ENCODE data around the gene COTL1. TPM values are rescaled to one million over a fixed set of nuclear protein-coding genes. Genes with fewer than 3 reads are reported as not detected.
"Not testable (repeated sequence)": the region's sequence is repeated elsewhere in the genome, so short reads cannot be mapped to it uniquely, and the experiment has no call there.

Gene COTL1
- total RNA-seq, 1 donor from 2014 or later = 87.2 TPM

- FAIRE-seq (no peak), DNase-seq (ENCODE audit: low spot score in 2 of 2) (no peak)
These were observed 80.3 kb downstream of the COTL1 start for GRCh38 chr16:84537491-84538151.

GRCh38 chr16:84535851-84536250, 82.0 kb downstream of the COTL1 start:
- FAIRE-seq (no peak), DNase-seq (ENCODE audit: low spot score in 2 of 2) (no peak)

- DNase-seq (ENCODE audit: low spot score in 2 of 2) (no peak), FAIRE-seq (no peak)
These were observed 82.5 kb downstream of the COTL1 start for GRCh38 chr16:84535408-84535807.

GRCh38 chr16:84534815-84535214, 83.1 kb downstream of the COTL1 start:
- FAIRE-seq = no peak

GRCh38 chr16:84532855-84533486, 84.9 kb downstream of the COTL1 start:
- FAIRE-seq (no peak), DNase-seq (ENCODE audit: low spot score in 2 of 2) (no peak)

More at GRCh38 chr16:84534815-84535214, 83.1 kb downstream of the COTL1 start:
- DNase-seq (ENCODE audit: low spot score in 2 of 2) = no peak

GRCh38 chr16:84532291-84532724, 85.6 kb downstream of the COTL1 start:
- FAIRE-seq = no peak
- DNase-seq (ENCODE audit: low spot score in 2 of 2) = peak in 1 of 2 donors; percentile 55

- FAIRE-seq (no peak), DNase-seq (ENCODE audit: low spot score in 2 of 2) (no peak)
These were observed 86.2 kb downstream of the COTL1 start for GRCh38 chr16:84531671-84532111.

- FAIRE-seq (no peak), DNase-seq (ENCODE audit: low spot score in 2 of 2) (no peak)
These were observed 87.3 kb downstream of the COTL1 start for GRCh38 chr16:84530590-84530989.

- DNase-seq (ENCODE audit: low spot score in 2 of 2) (no peak), FAIRE-seq (no peak)
These were observed 88.3 kb downstream of the COTL1 start for GRCh38 chr16:84529607-84530006.

- no peak for DNase-seq (ENCODE audit: low spot score in 2 of 2)
- FAIRE-seq = no peak
These were observed 89.6 kb downstream of the COTL1 start for GRCh38 chr16:84528322-84528721.

- DNase-seq (ENCODE audit: low spot score in 2 of 2) = no peak
- no peak for FAIRE-seq
These were observed 90.2 kb downstream of the COTL1 start for GRCh38 chr16:84527532-84528269.

- peak in 1 of 2 donors; percentile 57 for DNase-seq (ENCODE audit: low spot score in 2 of 2)
- no peak for FAIRE-seq
These were observed 90.9 kb downstream of the COTL1 start for GRCh38 chr16:84526794-84527531.

GRCh38 chr16:84524941-84525581, 92.8 kb downstream of the COTL1 start:
- DNase-seq (ENCODE audit: low spot score in 2 of 2); FAIRE-seq: not testable (repeated sequence)

- FAIRE-seq (no peak), DNase-seq (ENCODE audit: low spot score in 2 of 2) (no peak)
These were observed 93.4 kb downstream of the COTL1 start for GRCh38 chr16:84524346-84524920.

- no peak for FAIRE-seq
- DNase-seq (ENCODE audit: low spot score in 2 of 2) = no peak
These were observed 96.4 kb downstream of the COTL1 start for GRCh38 chr16:84521497-84521770.

- DNase-seq (ENCODE audit: low spot score in 2 of 2) (no peak), FAIRE-seq (no peak)
These were observed 97.0 kb downstream of the COTL1 start for GRCh38 chr16:84520725-84521496.

- FAIRE-seq (no peak), DNase-seq (ENCODE audit: low spot score in 2 of 2) (no peak)
These were observed 98.0 kb downstream of the COTL1 start for GRCh38 chr16:84519855-84520254.

- FAIRE-seq (no peak), DNase-seq (ENCODE audit: low spot score in 2 of 2) (no peak)
These were observed 99.0 kb downstream of the COTL1 start for GRCh38 chr16:84518804-84519341.

- not testable (repeated sequence) for FAIRE-seq; DNase-seq (ENCODE audit: low spot score in 2 of 2)
These were observed 99.7 kb downstream of the COTL1 start for GRCh38 chr16:84518220-84518619.

Data from frontal cortex (tissue), 4 donors.